HG02610 (cell line): ENCODE data around the gene DLEC1.
"Not testable (repeated sequence)": the region's sequence is repeated elsewhere in the genome, so short reads cannot be mapped to it uniquely, and the experiment has no call there.

ENCODE experiments used
- ATAC-seq: cut with Tn5 transposase; IDR thresholded peaks from one replicate; pipeline ENCODE4 v1.9.1; 2021; ENCODE audit warnings: mild to moderate bottlenecking, moderate library complexity; ENCODE audit not compliant: unreplicated experiment

Gene DLEC1

GRCh38 chr3:38034335-38034734, 4.7 kb upstream of the DLEC1 start:
- ATAC-seq = not testable (repeated sequence)

GRCh38 chr3:38036286-38036685, 2.7 kb upstream of the DLEC1 start:
- ATAC-seq = no peak

GRCh38 chr3:38036906-38037305, 2.1 kb upstream of the DLEC1 start:
- ATAC-seq = no peak

DNA sequence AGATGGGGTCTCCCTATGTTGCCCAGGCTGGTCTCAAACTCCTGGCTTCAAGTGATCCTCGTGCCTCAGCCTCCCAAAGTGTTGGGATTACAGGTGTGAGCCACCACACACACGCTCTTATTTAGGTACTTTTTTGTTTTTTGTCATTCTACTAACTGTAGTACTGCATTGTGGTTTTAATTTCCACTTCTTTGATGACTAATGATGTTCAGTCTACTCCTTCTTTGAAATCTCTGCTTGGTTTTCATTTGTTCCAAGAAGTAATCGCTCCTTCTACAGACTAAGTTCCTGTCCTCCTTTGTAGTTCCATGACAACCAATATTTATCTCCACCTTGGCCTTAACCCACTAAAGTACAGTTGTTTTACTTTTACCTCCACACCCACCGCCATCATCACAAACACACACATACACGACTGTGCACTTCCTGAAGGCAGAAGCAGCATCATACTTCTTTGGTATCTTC, 529 bp upstream of the DLEC1 start:
- no peak for ATAC-seq

- ATAC-seq = peak; percentile 47
These were observed 872 bp downstream of the DLEC1 start for GRCh38 chr3:38039899-38040261.

DNA sequence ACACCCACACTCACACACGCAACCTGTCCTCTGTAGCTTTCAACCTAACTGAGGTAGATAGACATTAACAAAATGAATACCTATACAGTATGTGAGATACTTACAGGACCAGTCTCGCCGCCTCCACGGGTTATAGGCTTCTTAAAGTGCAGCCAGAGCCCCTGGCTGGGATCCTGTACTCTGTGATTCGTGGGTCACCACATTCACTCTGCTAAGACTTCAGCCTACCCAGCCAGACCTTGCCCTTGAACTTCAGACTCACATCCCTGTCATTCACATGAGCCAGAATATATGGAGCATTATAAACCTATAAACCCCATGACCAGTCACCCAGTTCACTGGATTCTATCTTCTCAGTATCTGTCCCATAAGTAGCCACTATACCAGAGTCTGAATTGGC, 1.4 kb downstream of the DLEC1 start:
- ATAC-seq = no peak

GRCh38 chr3:38043486-38043885, 4.5 kb downstream of the DLEC1 start:
- ATAC-seq = no peak

DNA sequence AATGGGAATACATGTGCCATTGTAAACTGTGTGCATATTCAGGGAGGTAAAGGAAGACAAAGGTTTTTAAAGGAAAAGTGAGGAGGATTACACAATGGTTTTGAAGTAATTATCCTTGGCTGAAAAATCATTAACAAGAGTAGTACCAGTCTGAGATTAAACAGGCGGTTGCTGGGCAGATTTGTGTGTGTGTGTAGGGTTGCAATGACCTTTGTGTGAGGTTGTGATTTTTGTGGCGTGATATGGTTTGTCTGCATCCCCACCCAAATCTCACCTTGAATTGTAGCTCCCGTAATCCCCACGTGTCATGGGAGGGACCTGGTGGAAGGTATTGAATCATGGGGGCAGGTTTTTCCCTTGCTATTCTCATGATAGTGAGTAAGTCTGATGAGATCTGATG, 7.0 kb downstream of the DLEC1 start:
- ATAC-seq = no peak

DNA sequence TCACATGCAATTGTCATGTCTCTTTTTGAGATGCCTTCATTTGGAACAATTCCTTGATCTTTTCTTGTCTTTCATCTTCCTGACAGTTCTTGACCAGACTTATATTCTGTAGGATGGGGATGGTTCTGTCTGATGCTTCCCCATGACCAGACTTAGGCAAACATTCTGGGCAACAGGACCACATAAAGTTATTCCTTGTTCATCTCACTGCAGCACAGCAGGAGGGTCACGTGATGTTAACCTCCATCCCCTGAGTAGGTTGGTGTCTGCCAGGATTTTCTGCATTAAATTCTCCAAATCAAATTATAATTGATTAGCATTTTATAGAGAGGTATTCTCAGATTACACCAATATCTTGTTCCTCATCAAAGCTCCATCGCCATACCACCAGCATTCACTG, 7.8 kb downstream of the DLEC1 start:
- ATAC-seq = no peak

- ATAC-seq = no peak
These were observed 8.9 kb downstream of the DLEC1 start for GRCh38 chr3:38047896-38048295.

DNA sequence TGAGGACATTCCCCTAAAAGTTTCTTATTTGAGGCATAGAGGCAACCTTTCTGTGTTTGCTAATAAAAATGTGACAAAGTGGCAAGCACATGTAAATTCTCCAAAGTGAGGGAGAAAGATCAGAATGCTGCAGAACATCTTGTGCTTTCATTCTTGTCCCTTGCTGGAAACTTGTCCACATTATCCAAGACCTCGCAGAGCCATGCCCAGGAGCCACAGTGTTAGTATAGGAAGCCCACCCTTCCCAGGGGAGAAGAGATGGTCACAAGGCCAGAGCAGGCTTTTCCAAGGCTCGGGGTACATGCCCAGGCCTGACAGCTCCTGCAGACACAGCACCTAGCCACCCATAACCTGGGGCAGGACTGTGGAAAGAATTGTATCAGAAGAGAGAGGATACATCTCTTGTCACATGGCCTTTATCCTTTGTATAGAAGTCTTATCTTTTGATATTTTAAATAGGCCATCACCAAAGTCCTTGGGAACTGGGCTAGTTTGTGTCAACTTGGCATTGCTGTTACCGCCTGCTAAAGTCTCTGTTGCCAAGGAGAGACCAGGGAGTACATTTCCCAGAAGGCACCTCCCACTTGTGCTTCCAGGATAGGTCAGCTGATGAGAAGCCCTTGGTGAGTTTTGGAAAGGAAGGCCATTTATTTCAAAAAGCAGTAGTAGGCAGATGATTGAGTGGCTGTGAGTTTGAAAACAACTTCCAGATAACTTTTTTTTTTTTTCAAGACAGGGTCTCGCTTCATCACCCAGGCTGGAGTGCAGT, 10.5 kb downstream of the DLEC1 start:
- no peak for ATAC-seq

- ATAC-seq = no peak
These were observed 12.1 kb downstream of the DLEC1 start for GRCh38 chr3:38051131-38051530.

GRCh38 chr3:38053286-38053685, 14.3 kb downstream of the DLEC1 start:
- not testable (repeated sequence) for ATAC-seq

- ATAC-seq = not testable (repeated sequence)
These were observed 14.9 kb downstream of the DLEC1 start for GRCh38 chr3:38053813-38054498.

GRCh38 chr3:38054499-38055001, 15.5 kb downstream of the DLEC1 start:
- ATAC-seq = peak; percentile 78

- no peak for ATAC-seq
These were observed 20.1 kb downstream of the DLEC1 start for GRCh38 chr3:38059148-38059547.

DNA sequence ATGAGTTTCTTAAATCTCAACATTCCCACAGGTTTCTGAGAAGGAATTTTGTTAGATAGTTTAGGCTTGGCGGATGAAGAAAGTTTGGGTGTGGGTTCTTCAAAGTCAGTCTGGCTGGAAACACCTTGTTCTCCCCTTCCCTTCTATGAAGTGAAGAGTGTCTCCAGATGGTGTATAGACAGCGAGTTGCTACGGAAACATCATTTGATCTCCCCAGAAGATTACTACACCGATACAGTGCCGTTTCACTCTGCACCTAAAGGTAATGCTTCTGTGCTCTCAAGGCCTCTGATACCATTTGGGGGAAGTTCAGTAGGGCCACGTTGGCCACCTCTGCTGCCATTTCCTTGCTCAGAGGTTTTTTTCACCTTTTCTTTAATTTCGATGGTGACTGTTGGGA, 20.6 kb downstream of the DLEC1 start:
- ATAC-seq = no peak

DNA sequence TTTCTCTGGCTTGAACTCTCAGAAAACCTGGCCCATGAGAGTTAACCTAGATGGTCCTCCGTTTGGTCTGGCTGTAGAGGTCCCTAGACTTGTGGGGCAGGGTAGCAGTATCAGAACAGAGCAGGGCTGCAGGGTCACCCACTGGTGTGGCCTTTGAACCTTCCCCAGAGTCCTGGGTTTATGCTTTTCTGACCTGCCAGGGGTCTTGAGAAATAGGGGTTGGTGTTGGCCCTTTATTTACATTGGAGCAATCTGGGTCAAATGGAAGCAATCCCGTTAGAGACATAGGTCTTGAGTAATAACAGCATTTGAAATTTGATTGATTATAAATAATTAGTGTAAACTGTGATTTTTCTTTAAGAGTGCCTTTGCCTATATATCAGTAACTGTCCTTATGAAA, 23.8 kb downstream of the DLEC1 start:
- no peak for ATAC-seq

DNA sequence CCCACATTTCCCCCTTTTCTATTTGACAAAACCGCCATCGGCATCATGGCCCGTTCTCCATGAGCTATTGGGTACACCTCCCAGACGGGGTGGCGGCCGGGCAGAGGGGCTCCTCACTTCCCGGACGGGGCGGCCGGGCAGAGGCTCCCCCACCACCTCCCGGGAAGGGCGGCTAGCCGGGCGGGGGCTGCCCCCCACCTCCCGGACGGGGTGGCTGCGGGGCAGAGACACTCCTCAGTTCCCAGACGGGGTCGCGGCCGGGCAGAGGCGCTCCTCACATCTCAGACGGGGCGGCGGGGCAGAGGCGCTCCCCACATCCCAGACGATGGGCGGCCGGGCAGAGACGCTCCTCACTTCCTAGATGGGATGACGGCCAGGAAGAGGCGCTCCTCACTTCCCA, 25.4 kb downstream of the DLEC1 start:
- not testable (repeated sequence) for ATAC-seq

- no peak for ATAC-seq
These were observed 28.7 kb downstream of the DLEC1 start for GRCh38 chr3:38067508-38068233.

GRCh38 chr3:38070013-38070412, 31.0 kb downstream of the DLEC1 start:
- no peak for ATAC-seq

- not testable (repeated sequence) for ATAC-seq
These were observed 38.1 kb downstream of the DLEC1 start for GRCh38 chr3:38077073-38077472.
